Dedifferentiated amniotic fluid mesenchymal stem cell (primary cell): ENCODE data around the gene SMYD3.
"Not testable (repeated sequence)": the region's sequence is repeated elsewhere in the genome, so short reads cannot be mapped to it uniquely, and the experiment has no call there.

Experiments used
- DNase-seq: peaks from one replicate; pipeline ENCODE4 v3.0.0-alpha.2; 2016; ENCODE audit errors: extremely low spot score

Gene SMYD3

DNA sequence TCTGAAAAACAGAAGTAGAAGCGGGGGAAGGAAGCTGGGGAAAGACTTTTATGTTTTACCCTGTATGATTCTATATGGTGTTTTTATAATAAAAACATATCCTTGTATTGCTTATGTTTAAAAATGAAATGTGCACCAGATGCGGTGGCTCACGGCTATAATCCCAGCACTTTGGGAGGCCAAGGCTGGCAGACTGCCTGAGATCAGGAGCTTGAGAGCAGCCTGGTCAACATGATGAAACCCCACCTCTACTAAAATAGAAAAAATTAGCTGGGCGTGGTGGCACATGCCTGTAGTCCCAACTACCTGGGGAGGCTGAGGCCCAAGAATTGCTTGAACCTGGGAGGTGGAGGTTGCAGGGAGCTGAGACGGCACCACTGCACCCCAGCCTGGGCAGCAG is 155.4 kb downstream of the SMYD3 start:
- DNase-seq, result no peak

GRCh38 chr1:246350745-246351144 is 156.3 kb downstream of the SMYD3 start:
- no peak for DNase-seq

DNA sequence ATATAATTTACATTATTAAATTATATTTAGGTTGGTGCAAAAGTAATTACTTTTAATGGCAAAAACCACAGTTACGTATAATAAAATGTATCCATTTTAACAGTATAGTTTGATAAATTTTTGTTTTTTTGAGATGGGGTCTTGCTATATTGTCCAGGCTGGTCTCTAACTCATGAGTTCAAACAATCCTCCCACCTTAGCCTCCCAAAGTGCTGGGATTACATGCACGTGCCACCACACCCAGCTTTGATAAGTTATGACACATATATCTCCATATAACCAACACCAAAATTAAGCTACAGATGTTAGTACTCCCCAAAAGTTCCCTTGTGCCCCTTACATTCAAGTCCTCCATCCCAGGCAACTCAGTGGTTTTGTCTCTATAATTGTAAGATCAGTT is 163.1 kb downstream of the SMYD3 start:
- DNase-seq, result no peak

DNA sequence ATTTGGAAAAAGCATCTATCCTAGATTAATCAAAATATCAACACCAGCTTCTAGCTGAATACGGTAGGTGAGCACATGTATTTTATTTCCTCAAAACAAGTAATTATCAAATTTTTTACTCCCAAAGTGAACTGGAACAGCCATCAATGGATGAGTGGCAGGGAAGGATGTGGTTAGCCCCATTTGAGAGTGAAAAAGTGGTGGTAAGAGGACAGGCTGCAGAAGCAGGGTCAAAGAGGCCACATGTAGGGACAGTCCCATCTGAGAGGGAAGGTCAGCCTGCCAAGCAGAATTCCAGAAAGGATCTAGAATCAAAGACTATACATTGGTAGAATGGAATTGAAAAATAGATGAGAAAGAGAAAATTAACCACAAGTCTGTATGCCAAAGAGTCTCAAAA is 163.8 kb downstream of the SMYD3 start:
- no peak for DNase-seq

- DNase-seq, result no peak
Observed at GRCh38 chr1:246338546-246338945, 168.5 kb downstream of the SMYD3 start.

GRCh38 chr1:246338098-246338497 is 169.0 kb downstream of the SMYD3 start:
- DNase-seq, result no peak

DNA sequence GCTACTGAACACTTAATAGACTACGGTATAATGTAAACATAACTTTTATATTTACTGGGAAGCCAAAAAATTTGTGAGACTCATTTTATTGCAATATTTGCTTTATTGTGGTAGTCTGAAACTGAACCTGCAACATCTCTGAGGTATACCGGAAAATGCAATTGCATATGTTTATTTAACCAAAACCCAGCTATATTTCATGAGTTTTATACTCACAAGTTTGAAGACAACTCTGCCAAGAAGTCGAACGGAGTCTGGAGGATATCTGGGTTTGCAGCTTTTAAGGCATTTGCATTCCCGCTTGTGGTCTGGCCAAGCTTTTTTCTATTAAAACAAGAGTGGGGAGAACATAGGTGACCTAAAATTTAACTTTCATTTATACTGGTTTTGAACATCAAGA is 171.9 kb downstream of the SMYD3 start:
- DNase-seq, result no peak

DNA sequence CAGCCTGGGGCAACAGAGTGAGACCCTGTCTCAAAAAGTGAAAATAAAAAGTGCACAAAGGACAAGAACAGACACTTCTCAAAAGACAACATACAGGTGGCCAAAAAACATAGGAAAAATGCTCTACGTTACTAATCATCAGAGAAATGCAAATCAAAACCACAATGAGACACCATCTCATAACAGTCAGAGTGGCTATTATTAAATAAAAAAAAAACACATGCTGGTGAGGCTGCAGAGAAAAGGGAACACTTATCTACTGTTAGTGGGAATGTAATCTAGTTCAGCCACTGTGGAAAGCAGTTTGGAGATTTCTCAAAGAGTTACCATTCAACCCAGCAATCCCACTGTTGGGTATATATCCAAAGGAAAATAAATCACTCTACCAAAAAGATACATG is 173.2 kb downstream of the SMYD3 start:
- no peak for DNase-seq

GRCh38 chr1:246332078-246332477 is 175.0 kb downstream of the SMYD3 start:
- DNase-seq, result no peak

DNA sequence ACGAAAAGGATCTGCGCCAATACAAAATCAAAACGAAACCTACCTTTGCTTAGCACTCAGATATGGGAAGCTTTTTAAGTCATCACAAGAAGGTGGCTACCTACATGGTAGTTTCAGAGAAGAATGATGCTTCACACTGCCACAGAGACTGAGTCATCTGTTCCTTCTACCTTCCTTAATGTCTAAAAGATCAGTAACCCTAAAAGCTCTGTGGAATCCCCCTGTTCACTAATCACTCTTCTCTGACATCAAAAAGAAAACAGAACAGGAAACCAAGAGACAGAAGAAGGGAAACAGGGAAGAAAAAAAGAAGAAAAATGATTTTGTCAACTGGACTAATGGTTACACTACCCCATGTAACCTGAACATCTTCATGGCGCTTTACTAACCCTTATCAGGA is 177.2 kb downstream of the SMYD3 start:
- no peak for DNase-seq

- not testable (repeated sequence) for DNase-seq
Observed at GRCh38 chr1:246329292-246329691, 177.8 kb downstream of the SMYD3 start.

- no peak for DNase-seq
Observed at GRCh38 chr1:246324711-246325110, 182.4 kb downstream of the SMYD3 start.

DNA sequence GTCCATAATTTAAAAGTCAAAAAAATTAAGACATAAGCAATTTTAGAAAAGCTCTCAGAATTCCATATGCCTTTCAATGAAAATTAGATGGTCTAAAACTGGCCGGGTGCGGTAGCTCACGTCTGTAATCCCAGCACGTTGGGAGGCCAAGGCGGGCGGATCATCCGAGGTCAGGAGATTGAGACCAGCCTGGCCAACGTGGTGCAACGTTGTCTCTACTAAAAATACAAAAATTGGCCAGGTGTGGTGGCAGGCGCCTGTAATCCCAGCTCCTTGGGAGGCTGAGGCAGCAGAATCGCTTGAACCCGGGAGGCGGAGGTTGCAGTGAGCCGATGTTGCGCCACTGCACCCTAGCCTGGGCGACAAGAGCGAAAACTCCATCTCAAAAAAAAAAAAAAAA is 183.0 kb downstream of the SMYD3 start:
- not testable (repeated sequence) for DNase-seq

- no peak for DNase-seq
Observed at GRCh38 chr1:246320286-246320685, 186.8 kb downstream of the SMYD3 start.

DNA sequence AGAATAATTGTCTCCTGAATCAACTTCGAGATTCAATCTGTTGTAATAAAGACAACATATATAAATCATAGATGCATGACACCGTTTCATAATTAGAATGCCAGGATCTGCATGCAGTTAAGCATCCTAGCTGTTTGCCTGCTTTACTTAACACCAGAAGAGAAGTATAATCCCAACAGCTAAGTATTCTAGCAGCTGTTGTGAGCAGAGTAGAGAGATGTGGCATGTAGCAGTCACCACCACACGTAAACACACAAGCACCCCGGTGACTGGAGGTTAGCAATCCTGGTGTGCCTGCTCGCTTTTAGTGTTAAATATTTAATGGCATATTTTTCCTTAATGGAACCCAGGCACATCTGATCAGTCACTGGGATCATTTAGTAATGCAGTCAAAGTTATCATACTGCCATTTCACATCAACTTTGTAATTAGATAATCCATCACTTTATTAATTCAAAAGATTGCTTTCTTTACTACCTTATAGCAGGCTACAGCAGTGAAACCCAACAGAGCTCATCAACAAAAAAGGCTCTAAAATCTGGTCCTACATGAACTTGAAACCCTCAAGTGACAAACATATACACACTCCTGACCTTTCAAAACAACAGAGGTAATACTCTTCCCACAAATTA is 187.9 kb downstream of the SMYD3 start:
- DNase-seq, result no peak

DNA sequence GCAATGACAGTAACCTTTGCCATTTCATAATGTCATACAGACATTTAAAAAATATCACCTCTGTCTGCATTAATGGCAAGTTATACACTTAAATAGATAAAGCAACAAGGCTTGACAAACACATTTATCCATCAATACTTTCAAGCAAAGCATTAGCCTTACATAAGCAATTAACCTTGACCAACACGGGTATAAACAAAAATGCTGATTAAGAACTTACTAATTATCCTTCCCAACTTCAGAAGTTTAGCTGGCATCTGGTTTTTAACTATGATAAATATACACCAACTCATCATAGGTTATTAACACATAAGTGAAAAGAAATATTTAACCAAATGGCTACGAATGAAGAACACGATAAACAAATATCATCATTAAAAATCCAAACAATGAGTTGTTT is 188.5 kb downstream of the SMYD3 start:
- DNase-seq, result no peak

GRCh38 chr1:246318036-246318359 is 189.1 kb downstream of the SMYD3 start:
- DNase-seq, result no peak

DNA sequence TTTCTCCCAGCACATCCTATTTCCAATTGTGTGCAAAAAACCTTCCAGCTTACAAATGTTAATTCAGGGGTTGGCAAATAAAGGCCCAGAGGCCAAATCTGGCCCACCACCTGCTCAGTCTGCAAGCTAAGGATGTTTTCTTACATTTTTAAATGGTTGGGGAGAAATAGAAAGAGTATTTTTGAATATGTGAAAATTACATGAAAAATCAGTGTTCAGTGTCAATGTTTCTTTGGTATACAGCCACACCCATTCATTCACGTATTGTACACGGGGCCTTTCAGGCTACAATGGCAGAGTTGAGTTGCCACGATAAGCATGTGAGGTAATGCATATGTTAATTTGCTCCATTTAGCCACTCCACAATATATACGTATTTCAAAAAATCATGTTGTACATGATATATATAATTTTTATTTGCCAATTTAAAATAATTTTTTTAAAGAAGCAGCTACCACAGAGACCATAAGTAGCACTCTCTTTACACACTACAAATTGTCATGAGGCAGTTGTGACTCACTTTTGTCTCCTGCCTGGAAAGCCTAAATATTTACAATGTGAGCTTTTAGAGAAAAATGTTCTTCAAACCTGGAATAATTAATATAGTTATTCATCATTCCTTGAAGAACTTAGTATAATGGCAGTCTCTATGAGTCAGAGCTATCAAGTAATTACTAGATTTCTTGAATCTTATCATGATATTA is 189.6 kb downstream of the SMYD3 start:
- DNase-seq, result no peak

DNA sequence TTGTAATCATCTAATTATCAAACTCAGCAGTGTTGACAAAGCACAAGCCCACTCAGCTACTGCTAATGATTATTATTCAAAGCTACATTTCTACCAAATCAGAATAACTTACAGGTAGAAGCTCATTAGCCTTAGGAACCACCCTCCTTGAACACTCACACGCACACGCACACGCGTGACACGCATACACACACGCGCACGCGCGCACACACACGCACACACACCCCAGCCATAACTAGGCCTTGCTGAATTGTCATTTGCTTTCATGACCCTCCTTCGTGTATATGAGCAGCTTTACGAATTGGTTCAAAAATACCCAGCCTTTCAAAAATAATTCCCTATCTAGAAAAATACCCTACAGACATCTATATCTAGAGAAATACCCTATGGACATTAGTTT is 195.6 kb downstream of the SMYD3 start:
- no peak for DNase-seq

DNA sequence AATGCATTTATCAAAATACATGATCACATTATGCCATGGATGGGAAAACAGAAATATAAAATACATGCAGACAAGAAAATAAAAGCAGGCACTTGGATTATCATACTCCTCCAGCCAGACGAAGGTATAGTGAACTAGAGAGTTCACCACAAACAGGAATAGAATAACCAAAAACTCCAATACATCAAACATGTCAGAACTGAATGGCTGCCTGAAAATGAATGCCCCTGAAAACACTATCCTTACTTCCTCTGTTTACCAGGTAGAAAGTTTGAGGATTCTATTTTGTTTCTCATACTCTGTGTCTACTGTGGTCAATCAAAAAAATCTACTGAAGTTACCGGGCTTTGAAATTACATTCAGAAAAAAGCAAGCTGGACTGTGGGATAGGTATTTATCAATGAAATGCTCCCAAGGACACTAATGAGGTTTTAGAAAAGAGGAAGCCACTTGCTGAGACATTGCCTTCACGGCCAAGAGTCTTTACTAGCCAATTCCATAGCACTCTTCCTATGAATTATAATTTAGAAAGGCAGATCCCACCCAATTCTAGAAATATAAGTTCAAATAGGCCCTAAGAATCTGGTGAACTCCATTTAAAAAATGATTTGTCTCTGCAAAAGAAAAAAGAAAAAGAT is 197.7 kb downstream of the SMYD3 start:
- DNase-seq, result no peak

GRCh38 chr1:246308533-246309075 is 198.5 kb downstream of the SMYD3 start:
- no peak for DNase-seq

DNA sequence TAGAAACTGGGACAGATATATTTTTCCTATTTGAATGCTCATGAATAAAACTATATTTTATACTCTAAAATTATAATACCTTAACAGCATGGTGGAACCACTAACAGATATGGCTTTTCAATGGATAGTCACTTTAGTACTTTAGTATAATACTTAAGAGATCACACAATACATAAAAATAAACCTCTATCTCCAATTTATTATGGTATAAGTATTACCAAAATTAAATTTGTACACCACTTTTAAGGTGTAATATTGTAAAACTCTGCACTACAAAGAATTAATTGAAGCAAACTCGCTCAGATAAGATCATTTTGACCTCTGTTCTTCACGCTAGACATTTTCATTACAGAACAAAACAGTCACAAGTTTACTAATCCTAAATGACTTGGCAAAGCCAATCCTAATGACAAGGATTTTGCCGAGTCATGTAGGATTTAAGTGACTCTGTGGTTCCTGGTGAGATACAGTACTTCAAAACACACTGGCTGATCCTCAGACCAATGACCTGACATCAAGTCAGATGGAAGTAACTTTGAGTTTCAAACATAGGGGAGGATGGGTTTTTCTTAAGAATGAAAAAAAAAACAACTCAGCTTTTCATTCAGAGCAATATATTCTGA is 200.6 kb downstream of the SMYD3 start:
- no peak for DNase-seq
